CD4-positive, alpha-beta T cell treated with Interleukin-15 for 1 hour (primary cell): Measurements from ENCODE around the gene CBX8.

Experiments used
- DNase-seq: peaks from one replicate; pipeline ENCODE4 v3.0.0-alpha.2; 2020

CBX8 gene

GRCh38 chr17:79748295-79749099 lies 48.4 kb downstream of the CBX8 start:
- no peak for DNase-seq

- no peak for DNase-seq
Observed at GRCh38 chr17:79747508-79748294, 49.2 kb downstream of the CBX8 start.

- no peak for DNase-seq
Observed at GRCh38 chr17:79746889-79747507, 49.9 kb downstream of the CBX8 start.

GRCh38 chr17:79745641-79746105 lies 51.2 kb downstream of the CBX8 start:
- no peak for DNase-seq

GRCh38 chr17:79743614-79744013 lies 53.3 kb downstream of the CBX8 start:
- DNase-seq = no peak

GRCh38 chr17:79742951-79743476 lies 53.9 kb downstream of the CBX8 start:
- no peak for DNase-seq

- no peak for DNase-seq
Observed at GRCh38 chr17:79742589-79742918, 54.3 kb downstream of the CBX8 start.
